ENCODE results near the gene KCNJ4. TPM values are rescaled to one million over a fixed set of nuclear protein-coding genes. Genes with fewer than 3 reads are reported as not detected.

The KCNJ4 gene
- total RNA-seq, 4 donors from 2014 or later = 0.63 to 1.6 (median 1.1) TPM

DNA sequence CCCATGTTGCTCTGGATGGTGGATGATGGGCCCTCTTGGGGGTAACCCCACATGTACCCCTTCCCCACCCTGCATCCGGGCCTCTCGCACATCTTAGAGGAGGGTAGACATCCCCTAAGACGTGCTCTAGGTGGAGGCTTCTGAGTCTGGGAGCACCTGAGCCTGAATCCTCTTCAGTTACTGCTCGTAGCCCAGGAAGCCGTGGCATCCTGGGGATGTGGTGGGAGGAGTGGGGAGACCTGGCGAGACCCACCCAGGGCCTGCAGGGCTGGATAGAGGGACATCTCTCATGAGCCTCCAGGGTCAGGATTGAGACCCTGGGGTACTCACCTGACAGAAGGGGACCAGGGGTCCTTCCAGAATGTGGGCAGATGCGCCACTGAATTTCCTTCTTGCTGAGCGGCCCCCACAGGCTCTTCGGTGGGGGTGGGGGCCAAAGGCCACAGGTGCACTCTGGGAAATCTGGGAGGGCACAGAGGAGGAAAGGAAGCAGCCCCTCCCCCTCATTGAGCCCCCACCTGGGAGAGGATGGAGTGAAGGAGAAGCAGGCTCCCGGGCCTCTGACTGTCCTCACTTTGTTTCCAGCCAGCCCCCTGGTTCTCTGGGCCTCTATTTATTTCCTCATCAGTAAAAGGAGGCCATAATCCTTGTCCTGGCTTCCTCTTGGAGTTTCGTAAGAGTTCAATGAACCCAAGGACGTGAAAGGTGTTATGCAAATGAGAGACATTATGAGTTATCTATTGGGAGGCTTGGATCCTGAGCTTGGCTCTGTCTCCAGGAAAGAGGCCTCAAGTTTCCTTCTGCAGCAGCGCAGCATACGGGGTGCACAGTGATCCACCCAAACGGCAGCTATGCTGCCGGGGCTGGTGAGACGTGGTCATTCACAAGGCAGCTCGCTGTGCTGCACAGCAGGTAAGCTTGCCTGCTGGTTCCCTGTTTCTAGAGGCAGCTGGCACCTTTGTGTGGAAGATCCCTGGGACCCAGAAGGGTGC, 31.2 kb downstream of the KCNJ4 start:
- H3K27me3 ChIP-seq = no peaks in the 10 kb centered on the region
- no peaks in the 10 kb centered on the region for H3K9me3 ChIP-seq
- no peak for DNase-seq (ENCODE audit: low spot score in 2 of 2)
- peak overlapping the region in 1 of 4 donors; percentile 7 for H3K27ac ChIP-seq
- no peak overlapping the region for H3K4me3 ChIP-seq
- WGBS, 2 donors = 80% methylated on average over 15 of the region's 18 CpGs
- no peak for TF ChIP-seq POLR2A (IDR thresholded peaks at IDR 0.05)
- TF ChIP-seq, protein P1, sequence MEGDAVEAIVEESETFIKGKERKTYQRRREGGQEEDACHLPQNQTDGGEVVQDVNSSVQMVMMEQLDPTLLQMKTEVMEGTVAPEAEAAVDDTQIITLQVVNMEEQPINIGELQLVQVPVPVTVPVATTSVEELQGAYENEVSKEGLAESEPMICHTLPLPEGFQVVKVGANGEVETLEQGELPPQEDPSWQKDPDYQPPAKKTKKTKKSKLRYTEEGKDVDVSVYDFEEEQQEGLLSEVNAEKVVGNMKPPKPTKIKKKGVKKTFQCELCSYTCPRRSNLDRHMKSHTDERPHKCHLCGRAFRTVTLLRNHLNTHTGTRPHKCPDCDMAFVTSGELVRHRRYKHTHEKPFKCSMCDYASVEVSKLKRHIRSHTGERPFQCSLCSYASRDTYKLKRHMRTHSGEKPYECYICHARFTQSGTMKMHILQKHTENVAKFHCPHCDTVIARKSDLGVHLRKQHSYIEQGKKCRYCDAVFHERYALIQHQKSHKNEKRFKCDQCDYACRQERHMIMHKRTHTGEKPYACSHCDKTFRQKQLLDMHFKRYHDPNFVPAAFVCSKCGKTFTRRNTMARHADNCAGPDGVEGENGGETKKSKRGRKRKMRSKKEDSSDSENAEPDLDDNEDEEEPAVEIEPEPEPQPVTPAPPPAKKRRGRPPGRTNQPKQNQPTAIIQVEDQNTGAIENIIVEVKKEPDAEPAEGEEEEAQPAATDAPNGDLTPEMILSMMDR (IDR thresholded peaks at IDR 0.05) = no peak
- TF ChIP-seq EP300 (IDR thresholded peaks at IDR 0.05) = no peak
- H3K36me3 ChIP-seq = no peaks in the 10 kb centered on the region
- no peaks in the 10 kb centered on the region for H3K4me1 ChIP-seq

DNA sequence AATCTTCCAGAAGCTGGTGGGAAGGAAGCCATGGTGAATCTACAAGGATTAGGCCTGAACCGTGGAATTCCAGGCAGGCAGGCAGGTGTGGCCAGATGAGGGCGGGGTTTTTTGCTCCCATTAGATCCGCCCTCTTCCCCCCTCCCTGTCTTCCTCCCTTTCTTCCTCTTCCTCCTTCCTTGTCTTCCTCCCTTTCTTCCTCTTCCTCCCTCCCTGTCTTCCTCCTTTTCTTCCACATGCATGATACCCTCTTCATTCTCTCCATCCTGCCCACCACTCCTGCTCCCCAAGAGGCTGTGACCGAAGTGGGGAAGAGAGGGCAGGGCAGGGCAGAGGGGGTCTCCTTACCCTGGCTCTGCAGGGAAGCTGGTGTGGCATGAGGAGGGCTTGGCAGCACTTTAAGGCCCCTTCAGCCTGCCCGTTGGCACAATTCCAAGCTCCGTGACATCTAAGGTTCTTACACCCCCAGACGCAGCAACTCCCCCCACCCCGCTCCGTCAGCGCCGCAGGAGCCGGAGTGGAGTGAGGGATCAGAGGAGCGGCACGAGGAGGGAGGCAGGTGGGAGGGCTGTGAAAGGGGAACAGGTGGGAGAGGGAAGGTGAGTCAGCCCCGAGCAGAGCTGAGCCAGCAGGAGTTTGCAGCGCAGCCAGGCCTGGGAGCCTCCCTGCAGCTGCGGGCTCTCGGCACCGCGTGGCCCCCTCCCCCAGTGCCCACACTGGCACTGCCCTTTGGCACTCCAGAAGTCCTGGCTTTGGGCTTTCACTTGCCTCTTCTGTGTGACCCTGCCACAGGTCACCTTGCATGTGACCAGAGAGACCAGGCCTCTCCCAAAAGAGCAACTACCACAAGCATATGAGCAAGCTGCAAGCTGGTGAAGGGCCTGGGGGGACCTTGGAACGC, 32.1 kb downstream of the KCNJ4 start:
- Histone ChIP-seq H3K36me3 (no peaks in the 10 kb centered on the region), H3K4me1 (no peaks in the 10 kb centered on the region), H3K9me3 (no peaks in the 10 kb centered on the region), H3K27ac (no peak overlapping the region), H3K27me3 (no peaks in the 10 kb centered on the region), H3K4me3 (no peak overlapping the region)
- no peak for TF ChIP-seq POLR2A (IDR thresholded peaks at IDR 0.05)
- TF ChIP-seq, protein P1 (IDR thresholded peaks at IDR 0.05) = no peak
- no peak for TF ChIP-seq EP300 (IDR thresholded peaks at IDR 0.05)
- no peak for DNase-seq (ENCODE audit: low spot score in 2 of 2)
- 60 to 64% methylated on average over 21 of the region's 21 CpGs for WGBS, 2 donors

DNA sequence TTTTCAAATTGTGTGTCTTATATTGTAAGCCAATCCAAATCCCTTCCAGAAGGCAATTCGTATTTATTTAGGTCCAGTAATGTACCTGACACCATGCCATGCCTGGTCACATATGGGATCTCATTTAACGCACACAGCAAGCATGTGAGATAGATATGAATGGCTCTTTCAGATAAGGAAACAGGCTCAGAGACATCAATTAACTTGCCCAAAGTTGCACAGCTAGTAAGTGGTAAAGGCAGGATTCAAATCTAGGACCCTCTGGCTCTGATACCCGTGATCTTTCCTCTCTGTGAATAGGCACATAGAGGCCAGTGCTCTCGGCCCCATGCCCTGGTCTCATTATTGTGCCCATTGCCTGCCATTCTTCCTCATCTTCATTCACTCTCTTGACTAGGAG, 34.3 kb downstream of the KCNJ4 start:
- DNase-seq (ENCODE audit: low spot score in 2 of 2) = no peak
- no peaks in the 10 kb centered on the region for H3K9me3 ChIP-seq
- no peaks in the 10 kb centered on the region for H3K27me3 ChIP-seq
- no peak overlapping the region for H3K4me3 ChIP-seq
- no peaks in the 10 kb centered on the region for H3K4me1 ChIP-seq
- no peaks in the 10 kb centered on the region for H3K36me3 ChIP-seq
- H3K27ac ChIP-seq = no peak overlapping the region
- 94% methylated on average over 4 of the region's 4 CpGs for WGBS, 2 donors
- TF ChIP-seq EP300 (IDR thresholded peaks at IDR 0.05) = no peak
- TF ChIP-seq, protein P1 (IDR thresholded peaks at IDR 0.05) = no peak
- no peak for TF ChIP-seq POLR2A (IDR thresholded peaks at IDR 0.05)

DNA sequence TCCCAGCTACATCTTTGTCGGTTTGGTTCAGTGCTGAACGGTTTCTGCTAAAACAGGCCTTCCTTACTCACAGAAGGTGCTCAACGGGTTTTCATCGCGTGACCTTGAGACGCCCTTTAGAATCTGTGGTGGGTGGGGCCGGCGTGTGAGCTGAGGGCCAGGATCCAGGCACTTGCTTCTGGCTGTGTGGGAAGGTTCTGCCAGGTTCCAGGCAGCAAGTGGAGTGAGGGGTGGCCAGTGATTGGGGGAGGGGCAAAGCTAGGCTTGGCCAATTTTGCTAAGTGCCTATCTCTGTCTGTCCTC, 35.2 kb downstream of the KCNJ4 start:
- no peaks in the 10 kb centered on the region for H3K9me3 ChIP-seq
- H3K4me3 ChIP-seq = no peak overlapping the region
- no peak for DNase-seq (ENCODE audit: low spot score in 2 of 2)
- TF ChIP-seq, protein P1 (IDR thresholded peaks at IDR 0.05) = no peak
- TF ChIP-seq POLR2A (IDR thresholded peaks at IDR 0.05) = no peak
- H3K36me3 ChIP-seq = no peaks in the 10 kb centered on the region
- no peak overlapping the region for H3K27ac ChIP-seq
- H3K4me1 ChIP-seq = no peaks in the 10 kb centered on the region
- WGBS, 2 donors = 70% methylated on average over 7 to 8 of the region's 8 CpGs
- H3K27me3 ChIP-seq = no peaks in the 10 kb centered on the region

Measured in tibial nerve (tissue), 4 donors.